GM21367 (cell line): ENCODE results near the gene IRGM.

Experiments
- ATAC-seq: cut with Tn5 transposase; IDR thresholded peaks from one replicate; pipeline ENCODE4 v1.9.1; 2021; ENCODE audit not compliant: unreplicated experiment

The IRGM gene

DNA sequence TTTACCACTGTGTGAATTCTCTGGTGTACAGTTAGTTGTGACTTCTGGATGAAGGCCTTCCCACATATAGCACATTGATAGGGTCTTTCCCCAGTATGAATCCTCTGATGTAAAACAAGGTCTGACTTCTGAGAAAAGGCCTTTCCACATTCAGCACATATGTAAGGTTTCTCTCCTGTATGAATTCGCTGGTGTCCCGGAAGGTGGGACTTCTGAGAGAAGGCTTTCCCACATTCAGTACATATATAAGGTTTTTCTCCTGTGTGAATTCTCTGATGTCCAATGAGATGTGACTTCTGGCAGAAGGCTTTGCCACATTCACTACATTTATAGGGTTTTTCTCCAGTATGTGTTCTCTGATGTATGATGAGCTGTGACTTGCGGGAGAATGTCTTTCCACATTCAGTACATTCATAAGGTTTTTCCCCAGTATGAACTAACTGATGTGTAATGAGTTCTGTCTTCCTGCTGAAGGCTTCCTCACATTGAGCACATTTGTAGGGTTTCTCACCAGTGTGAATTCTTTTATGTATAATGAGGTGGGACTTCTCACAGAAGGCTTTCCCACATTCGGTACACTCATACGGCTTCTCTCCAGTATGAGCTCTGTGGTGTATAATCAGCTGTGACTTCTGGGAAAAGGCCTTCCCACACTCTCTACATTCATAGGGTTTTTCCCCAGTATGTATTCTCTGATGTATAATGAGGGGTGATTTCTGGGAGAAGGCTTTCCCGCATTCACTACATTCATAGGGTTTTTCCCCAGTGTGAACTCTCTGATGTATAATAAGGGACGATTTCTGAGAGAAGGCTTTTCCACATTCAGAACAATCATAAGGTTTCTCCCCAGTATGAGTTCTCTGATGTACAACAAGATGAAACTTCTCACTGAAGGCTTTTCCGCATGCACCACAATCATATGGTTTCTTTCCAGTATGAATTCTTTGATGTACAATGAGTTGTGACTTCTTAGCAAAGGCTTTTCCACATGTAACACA lies 49.4 kb downstream of the IRGM start:
- ATAC-seq, result no peak
